HEK293T (cell line): ENCODE measurements around the gene C6orf47.

ENCODE experiments used
- CTCF ChIA-PET: fragments of 350-600 bp; formaldehyde crosslinking; extraction: SDS; loops from one replicate; lab custom pipeline; 2021; ENCODE audit warnings: antibody characterized with exemption, inconsistent platforms; lab: Yijun Ruan, JAX
- POLR2A ChIA-PET: fragments of 350-600 bp; formaldehyde crosslinking; extraction: SDS; loops from one replicate; lab custom pipeline; 2020; ENCODE audit warnings: antibody characterized with exemption, inconsistent platforms; lab: Yijun Ruan, JAX
- DNase-seq: peaks from one replicate; pipeline ENCODE4 v3.0.0; 2012; ENCODE audit warnings: mixed read lengths; ENCODE audit errors: extremely low spot score
- ARNT ChIP-seq: fragments of 450-650 bp; IDR thresholded peaks from 2 replicates; pipeline ENCODE4 v1.6.1; 2017; ENCODE audit warnings: mild to moderate bottlenecking
- BHLHE40 ChIP-seq: fragments of 450-650 bp; IDR thresholded peaks from 2 replicates; pipeline ENCODE4 v1.6.1; 2016; ENCODE audit warnings: mild to moderate bottlenecking, moderate library complexity, borderline replicate concordance
- CTBP1 ChIP-seq: fragments of 450-650 bp; IDR thresholded peaks from 2 replicates; pipeline ENCODE4 v1.6.1; 2016; ENCODE audit warnings: borderline replicate concordance
- ELF4 ChIP-seq: fragments of 450-650 bp; IDR thresholded peaks from 2 replicates; pipeline ENCODE4 v1.6.1; 2017; ENCODE audit warnings: antibody characterized with exemption
- FOXA1 ChIP-seq: fragments of 450-650 bp; IDR thresholded peaks from 2 replicates; pipeline ENCODE4 v1.6.1; 2016; ENCODE audit warnings: mild to moderate bottlenecking
- FOXK2 ChIP-seq: fragments of 450-650 bp; IDR thresholded peaks from 2 replicates; pipeline ENCODE4 v1.6.1; 2016; ENCODE audit warnings: mild to moderate bottlenecking
- FOXM1 ChIP-seq: fragments of 450-650 bp; IDR thresholded peaks from 2 replicates; pipeline ENCODE4 v1.6.1; 2017; ENCODE audit warnings: mild to moderate bottlenecking, borderline replicate concordance
- HDGF ChIP-seq: fragments of 450-650 bp; IDR thresholded peaks from 2 replicates; pipeline ENCODE4 v1.6.1; 2017; ENCODE audit warnings: antibody characterized with exemption, borderline replicate concordance
- L3MBTL2 ChIP-seq: fragments of 450-650 bp; conservative IDR thresholded peaks from 2 replicates; pipeline ENCODE4 v1.6.1; 2016; ENCODE audit warnings: mild to moderate bottlenecking
- LEF1 ChIP-seq: fragments of 450-650 bp; IDR thresholded peaks from 2 replicates; pipeline ENCODE4 v1.6.1; 2017; ENCODE audit warnings: mild to moderate bottlenecking, borderline replicate concordance
- NFRKB ChIP-seq: fragments of 450-650 bp; IDR thresholded peaks from 2 replicates; pipeline ENCODE4 v1.6.1; 2016; ENCODE audit warnings: mild to moderate bottlenecking, moderate library complexity
- SP1 ChIP-seq: fragments of 450-650 bp; IDR thresholded peaks from 2 replicates; pipeline ENCODE4 v1.6.1; 2017
- SUZ12 ChIP-seq: fragments of 450-650 bp; IDR thresholded peaks from 2 replicates; pipeline ENCODE4 v1.6.1; 2016; ENCODE audit warnings: mild to moderate bottlenecking
- TARDBP ChIP-seq: fragments of 450-650 bp; IDR thresholded peaks from 2 replicates; pipeline ENCODE4 v1.6.1; 2016
- ZNF384 ChIP-seq: fragments of 450-650 bp; IDR thresholded peaks from 2 replicates; pipeline ENCODE4 v1.6.1; 2016
- TF ChIP-seq, protein P1 (sequence below): fragments of 450-650 bp; IDR thresholded peaks from 2 replicates; pipeline ENCODE4 v1.6.1; 2016

C6orf47 gene

GRCh38 chr6:31664790-31665500 lies 4.4 kb upstream of the C6orf47 start, which contains the start of gene GPANK1:
GPANK1 (minus strand) TSS chr6:31664997; CDS start chr6:31664478, 519 bp downstream.
- peak; percentile 73 for DNase-seq
- ChIA-PET POLR2A (interaction anchor here (0.5 to 5.4 kb wide), 30 partner anchors 8 to 1307 kb away, joined by 3 to 138 read pairs (median 5); partner anchors contain the start of genes ABHD16A, AIF1, APOM and BAG6), CTCF (interaction anchor here (0.7 to 0.9 kb wide), 2 partner anchors 69 to 427 kb away, joined by 3 to 4 read pairs; no protein-coding TSS in a partner anchor)
- TF ChIP-seq CTBP1 (no peak), TARDBP (no peak), ELF4 (no peak), L3MBTL2 (peak; percentile 84), NFRKB (no peak), SUZ12 (no peak), FOXK2 (peak; percentile 78; the same call in 1 of the 2 replicates)
- TF ChIP-seq, protein P1, sequence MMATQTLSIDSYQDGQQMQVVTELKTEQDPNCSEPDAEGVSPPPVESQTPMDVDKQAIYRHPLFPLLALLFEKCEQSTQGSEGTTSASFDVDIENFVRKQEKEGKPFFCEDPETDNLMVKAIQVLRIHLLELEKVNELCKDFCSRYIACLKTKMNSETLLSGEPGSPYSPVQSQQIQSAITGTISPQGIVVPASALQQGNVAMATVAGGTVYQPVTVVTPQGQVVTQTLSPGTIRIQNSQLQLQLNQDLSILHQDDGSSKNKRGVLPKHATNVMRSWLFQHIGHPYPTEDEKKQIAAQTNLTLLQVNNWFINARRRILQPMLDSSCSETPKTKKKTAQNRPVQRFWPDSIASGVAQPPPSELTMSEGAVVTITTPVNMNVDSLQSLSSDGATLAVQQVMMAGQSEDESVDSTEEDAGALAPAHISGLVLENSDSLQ = no peak

GRCh38 chr6:31663961-31664789 lies 3.6 kb upstream of the C6orf47 start:
- ChIA-PET CTCF (interaction anchor here (0.9 kb wide), 1 partner anchor 68 kb away, joined by 4 read pairs; no protein-coding TSS in a partner anchor), POLR2A (interaction anchor here (0.5 to 5.4 kb wide), 31 partner anchors 8 to 1308 kb away, joined by 3 to 138 read pairs (median 5); partner anchors contain the start of genes ABHD16A, AIF1, APOM and BAG6)
- DNase-seq = no peak
- no peak for TF ChIP-seq TARDBP
- TF ChIP-seq BHLHE40 = no peak
- no peak for TF ChIP-seq SP1
- no peak for TF ChIP-seq HDGF
- no peak for TF ChIP-seq ARNT
- TF ChIP-seq, protein P1 = no peak
- no peak for TF ChIP-seq ELF4
- no peak for TF ChIP-seq SUZ12
- TF ChIP-seq FOXM1 = no peak
- no peak for TF ChIP-seq L3MBTL2
- TF ChIP-seq LEF1 = no peak
- no peak for TF ChIP-seq ZNF384
- no peak for TF ChIP-seq FOXK2
- no peak for TF ChIP-seq NFRKB
- no peak for TF ChIP-seq CTBP1
- TF ChIP-seq FOXA1 = no peak

DNA sequence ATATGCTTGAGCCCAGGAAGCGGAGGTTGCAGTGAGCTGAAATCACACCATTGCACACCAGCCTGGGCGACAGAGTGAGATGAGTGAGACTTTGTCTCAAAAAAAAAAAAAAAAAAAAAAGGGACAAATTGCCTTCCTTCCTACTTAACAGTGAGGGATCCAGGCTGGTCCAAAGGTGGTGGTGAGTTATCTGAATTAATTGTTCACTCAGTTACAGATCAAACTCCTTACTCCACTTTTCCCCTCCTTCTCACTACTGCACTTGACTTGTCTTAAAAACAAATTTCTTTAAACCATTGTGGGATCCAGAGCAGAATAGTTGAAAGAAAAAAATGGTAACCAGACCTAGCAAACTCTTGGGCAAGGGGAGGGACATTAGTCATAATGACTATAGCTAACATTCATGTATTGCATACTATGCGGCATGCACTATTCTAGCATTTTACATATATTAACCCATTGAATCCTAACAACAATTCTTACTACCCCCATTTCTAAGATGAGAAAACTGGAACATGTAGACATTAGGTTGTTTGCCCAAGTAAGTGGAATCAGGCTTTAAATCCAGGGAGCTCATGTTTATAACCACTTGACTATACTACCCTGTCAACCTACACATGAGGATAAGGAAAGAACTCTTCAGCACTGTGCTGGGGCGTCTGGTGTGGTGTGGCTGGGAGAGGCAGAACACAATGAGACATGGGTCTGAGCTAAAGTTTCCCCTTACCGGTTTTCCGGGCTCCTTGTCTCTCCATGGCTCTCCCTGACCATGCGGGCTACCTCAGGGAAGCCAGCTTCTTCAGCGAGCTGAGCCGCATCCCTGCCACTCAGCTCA lies 2.8 kb upstream of the C6orf47 start:
- POLR2A ChIA-PET = interaction anchor here (1.0 to 5.4 kb wide), 5 partner anchors 8 to 143 kb away, joined by 3 to 138 read pairs (median 16); partner anchors contain the start of genes APOM, BAG6, CLIC1 and DDX39B
- TF ChIP-seq SUZ12 (no peak), BHLHE40 (no peak), ZNF384 (no peak), L3MBTL2 (no peak), ELF4 (no peak), SP1 (no peak), FOXA1 (no peak), NFRKB (no peak), HDGF (no peak), ARNT (no peak), CTBP1 (no peak), TARDBP (no peak)
- TF ChIP-seq, protein P1 = no peak
- no peak for DNase-seq
- CTCF ChIA-PET = no interaction called here

GRCh38 chr6:31662124-31662723 lies 1.6 kb upstream of the C6orf47 start:
- DNase-seq = no peak
- CTCF ChIA-PET = no interaction called here
- POLR2A ChIA-PET = interaction anchor here (5.4 kb wide), 1 partner anchor 11 kb away, joined by 138 read pairs; the partner anchor contains the start of gene BAG6

More at GRCh38 chr6:31662124-31662723, 1.6 kb upstream of the C6orf47 start:
- TF ChIP-seq HDGF = no peak
